Activated CD4-positive, alpha-beta T cell treated with anti-CD3 and anti-CD28 coated beads, Interleukin-2, amount 50 U/mL, for 1 hour (primary cell): ENCODE data around the gene E2F4.
A peak's percentile ranks its signal among the peaks of the same experiment; 100 is the strongest.

ENCODE experiments used
- DNase-seq: peaks from one replicate; pipeline ENCODE4 v3.0.0-alpha.2; 2020

The E2F4 gene

GRCh38 chr16:67210069-67210937, 18.3 kb downstream of the E2F4 start:
- DNase-seq: no peak

- no peak for DNase-seq
These were observed 19.7 kb downstream of the E2F4 start for GRCh38 chr16:67211674-67212073.

GRCh38 chr16:67212766-67213165, 20.8 kb downstream of the E2F4 start:
- no peak for DNase-seq

- DNase-seq: no peak
These were observed 21.5 kb downstream of the E2F4 start for GRCh38 chr16:67213197-67214019.

- no peak for DNase-seq
These were observed 23.8 kb downstream of the E2F4 start for GRCh38 chr16:67215706-67216105.

- DNase-seq: no peak
These were observed 24.9 kb downstream of the E2F4 start for GRCh38 chr16:67216612-67217490.

GRCh38 chr16:67223992-67224391, 32.0 kb downstream of the E2F4 start:
- no peak for DNase-seq

- no peak for DNase-seq
These were observed 34.4 kb downstream of the E2F4 start for GRCh38 chr16:67226295-67226803.

- peak; percentile 98 for DNase-seq
These were observed 35.0 kb downstream of the E2F4 start, which contains the start of gene TMEM208 for GRCh38 chr16:67226804-67227566. Gene TMEM208 (plus strand): TSS chr16:67227130. CDS start chr16:67227219, 89 bp downstream.

- no peak for DNase-seq
These were observed 35.6 kb downstream of the E2F4 start for GRCh38 chr16:67227567-67227921.

GRCh38 chr16:67228034-67228785, 36.3 kb downstream of the E2F4 start:
- DNase-seq: no peak

- no peak for DNase-seq
These were observed 37.0 kb downstream of the E2F4 start for GRCh38 chr16:67228905-67229304.

GRCh38 chr16:67229906-67230808, 38.2 kb downstream of the E2F4 start:
- no peak for DNase-seq

GRCh38 chr16:67230809-67231660, 39.1 kb downstream of the E2F4 start:
- DNase-seq: no peak

GRCh38 chr16:67233596-67233995, 41.6 kb downstream of the E2F4 start:
- no peak for DNase-seq

GRCh38 chr16:67234180-67234597, 42.2 kb downstream of the E2F4 start:
- no peak for DNase-seq

GRCh38 chr16:67235816-67236562, 44.0 kb downstream of the E2F4 start:
- DNase-seq: peak; percentile 54
